GM18867 (cell line): ENCODE measurements around the gene SLC22A2.

Experiments
- ATAC-seq: cut with Tn5 transposase; IDR thresholded peaks from one replicate; pipeline ENCODE4 v1.9.1; 2021; ENCODE audit warnings: mild to moderate bottlenecking, moderate library complexity; ENCODE audit not compliant: unreplicated experiment

Gene SLC22A2

DNA sequence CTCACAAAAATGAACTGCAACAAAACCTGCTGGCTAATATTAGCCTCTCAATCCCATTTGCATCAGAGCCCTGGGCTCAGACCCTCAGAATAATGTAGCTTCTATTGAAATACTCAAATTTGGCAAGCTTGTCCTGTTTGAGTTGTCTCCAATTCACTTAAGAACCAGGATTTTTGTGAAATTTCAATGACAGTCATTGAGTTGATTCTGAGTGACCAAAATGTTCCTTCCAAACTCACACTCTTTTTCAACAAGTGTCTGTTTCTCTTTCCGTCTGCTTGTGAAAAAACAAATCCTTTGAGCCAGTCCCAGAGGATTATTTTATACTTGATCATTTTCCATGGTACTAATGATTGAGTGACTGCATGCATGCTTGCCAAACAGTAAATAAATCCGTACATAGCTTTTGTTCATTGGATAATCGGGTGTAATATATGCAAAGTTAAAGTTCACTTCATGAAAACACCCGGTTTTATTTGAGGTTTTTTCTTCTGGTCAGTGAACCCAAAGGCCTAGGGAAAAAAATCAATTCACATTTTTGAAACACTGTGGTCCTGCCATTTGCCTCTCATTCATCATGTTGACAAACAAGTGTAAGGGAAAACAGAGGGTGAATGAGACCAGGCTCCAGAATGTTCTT lies 16.4 kb upstream of the SLC22A2 start:
- ATAC-seq: no peak

DNA sequence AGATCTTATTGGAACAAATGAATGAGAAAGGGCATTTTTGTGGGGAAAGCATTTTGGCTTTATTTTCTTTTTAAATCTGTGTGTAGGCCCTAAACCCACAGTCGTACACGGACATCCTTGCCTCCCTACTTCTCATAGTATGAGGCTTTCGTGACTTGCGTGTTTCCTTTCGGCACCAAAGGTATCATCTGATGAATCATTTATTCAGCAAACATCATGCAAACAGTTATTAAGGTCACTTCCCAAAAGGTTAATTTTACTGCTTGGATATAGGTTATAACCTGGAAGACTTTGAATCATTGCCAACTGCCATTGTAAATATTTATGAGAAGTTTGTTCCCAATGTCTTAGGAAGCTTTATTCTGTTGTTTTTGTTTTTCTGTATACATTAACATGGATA lies 15.1 kb upstream of the SLC22A2 start:
- no peak for ATAC-seq

DNA sequence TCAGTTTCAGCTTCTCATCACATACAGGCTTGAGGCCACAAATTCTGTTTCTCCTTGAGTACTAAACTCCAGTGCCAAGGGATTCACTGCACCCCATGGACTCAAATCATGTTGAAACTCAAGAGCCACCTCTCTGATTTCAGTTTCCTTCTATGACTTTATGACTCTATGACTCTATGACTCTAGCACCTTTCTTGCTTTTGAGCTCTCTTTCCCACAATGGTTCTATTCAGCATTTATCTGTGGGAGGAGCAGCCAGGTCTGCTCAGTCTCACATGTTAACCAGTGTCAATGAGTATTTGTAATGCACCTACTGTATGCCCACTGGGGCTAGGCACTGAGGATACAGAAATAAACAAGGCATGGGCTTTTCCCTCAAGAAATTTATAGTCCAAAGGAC lies 14.6 kb upstream of the SLC22A2 start:
- no peak for ATAC-seq

DNA sequence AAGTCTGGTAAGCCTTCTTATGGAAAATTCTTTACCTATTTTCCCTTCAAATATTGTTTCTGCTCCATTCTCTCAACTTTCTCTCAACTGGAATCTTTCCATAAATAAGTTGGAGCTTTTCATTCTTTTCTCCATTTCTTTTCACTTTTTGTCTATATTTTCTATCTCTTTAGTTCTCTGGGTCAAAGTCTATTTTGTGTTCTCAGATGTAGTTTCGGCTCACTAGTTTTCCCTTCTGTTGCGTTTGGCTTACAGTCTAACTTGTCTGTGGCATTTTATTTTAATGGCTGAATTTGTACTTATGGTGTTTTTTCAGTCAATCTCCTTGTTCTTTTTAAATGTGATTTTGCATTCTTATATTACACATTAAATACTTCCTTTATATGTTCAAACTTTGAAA lies 14.1 kb upstream of the SLC22A2 start:
- no peak for ATAC-seq

DNA sequence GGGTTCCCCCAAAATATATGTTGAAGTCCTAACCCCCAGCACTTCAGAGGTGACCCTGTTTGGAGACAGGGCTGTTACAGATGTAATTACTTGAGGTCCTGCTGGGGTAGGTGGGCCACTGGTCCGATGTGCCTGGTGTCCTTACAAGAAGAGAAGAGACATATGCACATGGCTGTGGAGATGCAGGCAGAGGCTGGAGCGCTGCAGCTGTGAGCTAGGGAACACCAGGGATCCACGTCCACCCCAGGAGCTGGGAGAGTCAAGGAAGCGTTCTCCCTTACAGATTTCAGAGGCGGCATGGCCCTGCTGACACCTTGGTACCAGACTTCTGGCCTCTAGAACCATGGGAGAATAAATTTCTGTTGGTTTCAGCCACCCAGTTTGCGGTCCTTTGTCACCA lies 11.7 kb upstream of the SLC22A2 start:
- ATAC-seq: no peak

DNA sequence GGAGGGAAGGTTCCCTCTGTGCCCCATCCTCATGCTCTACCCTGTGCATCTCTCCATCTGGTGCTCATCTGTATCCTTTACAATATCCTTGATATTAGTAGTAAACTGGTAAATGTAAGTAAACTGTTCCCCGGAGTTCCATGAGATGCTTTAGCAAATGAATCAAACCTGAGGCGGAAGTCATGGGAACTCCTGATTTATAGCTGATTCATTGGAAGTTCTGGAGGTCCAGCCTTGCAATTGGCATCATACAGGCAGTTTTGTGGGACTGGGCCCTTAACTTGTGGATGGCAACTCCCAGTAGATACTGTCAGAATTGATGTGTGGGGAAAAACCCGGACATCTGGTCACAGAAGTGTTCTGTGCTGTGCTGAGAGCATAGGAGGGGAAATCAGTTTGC lies 11.2 kb upstream of the SLC22A2 start:
- ATAC-seq: no peak

DNA sequence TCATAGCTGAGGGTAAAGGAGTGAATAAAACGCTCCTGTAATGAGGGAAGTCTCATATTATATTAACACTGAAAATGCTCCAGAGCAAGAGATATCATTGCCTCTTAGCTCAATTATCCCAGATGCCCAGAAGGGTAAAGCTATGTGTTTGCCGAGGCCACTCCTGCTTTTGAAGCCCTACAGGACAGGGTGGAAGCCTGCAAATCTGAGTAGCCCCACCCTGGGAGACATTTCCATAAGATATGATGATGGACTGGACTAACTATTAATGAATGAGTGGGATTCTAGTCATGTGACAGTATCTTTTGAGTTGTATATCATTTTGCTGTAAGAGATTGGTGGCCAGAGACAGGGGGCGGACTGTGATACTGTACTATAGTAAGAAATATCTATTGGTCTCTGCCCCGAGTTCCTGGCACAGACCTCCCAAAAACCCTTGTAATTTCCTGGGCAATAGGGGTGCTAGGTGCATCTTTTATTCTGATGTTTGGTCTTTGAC lies 10.5 kb upstream of the SLC22A2 start:
- ATAC-seq: no peak

DNA sequence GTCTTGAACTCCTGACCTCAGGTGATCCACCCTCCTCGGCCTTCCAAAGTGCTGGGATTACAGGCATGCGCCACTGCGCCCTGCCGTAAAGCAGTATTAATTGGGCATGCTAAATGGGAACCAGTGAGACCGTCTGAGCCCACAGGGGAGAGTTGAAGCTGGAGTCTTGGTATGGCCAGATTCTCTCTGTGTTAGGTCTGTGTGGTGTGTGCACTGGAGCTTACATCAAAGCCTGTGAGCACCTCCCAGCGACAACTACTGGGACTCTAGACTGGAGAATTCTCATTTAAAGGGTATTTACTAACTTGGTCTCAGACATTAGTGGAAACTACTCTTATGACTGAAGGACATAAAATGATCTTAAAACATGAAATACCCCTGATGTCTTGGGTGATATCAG lies 8.5 kb upstream of the SLC22A2 start:
- ATAC-seq: no peak

DNA sequence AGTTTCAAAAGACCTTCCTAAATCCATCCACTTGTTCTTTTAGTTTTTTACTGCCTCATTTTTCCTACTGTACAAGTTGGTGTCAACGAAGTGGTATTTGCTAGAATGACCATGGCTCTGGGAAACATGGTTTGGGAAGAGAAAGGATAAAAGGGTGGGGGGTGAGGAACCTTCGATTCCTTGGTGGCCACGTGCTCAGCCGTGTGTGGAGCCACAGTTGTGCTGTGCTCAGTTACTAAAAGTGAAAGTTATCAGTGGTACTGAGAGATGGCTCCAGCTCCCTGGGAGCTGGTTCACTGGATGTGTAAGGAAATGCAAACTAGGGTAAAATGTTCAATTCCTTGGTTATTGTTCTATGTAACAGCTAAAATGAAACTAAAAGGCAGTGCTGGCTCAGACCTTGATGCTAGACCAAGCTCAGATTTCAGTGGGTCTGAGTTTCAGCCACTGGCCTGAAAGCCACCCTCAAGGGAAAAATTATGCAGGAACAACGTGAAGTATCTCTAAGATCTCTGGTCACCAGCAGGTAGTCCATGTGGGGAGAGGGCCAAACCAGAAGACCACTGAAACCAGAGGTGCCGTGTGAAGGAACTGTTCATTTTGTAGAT lies 7.4 kb upstream of the SLC22A2 start:
- ATAC-seq: peak; percentile 73

DNA sequence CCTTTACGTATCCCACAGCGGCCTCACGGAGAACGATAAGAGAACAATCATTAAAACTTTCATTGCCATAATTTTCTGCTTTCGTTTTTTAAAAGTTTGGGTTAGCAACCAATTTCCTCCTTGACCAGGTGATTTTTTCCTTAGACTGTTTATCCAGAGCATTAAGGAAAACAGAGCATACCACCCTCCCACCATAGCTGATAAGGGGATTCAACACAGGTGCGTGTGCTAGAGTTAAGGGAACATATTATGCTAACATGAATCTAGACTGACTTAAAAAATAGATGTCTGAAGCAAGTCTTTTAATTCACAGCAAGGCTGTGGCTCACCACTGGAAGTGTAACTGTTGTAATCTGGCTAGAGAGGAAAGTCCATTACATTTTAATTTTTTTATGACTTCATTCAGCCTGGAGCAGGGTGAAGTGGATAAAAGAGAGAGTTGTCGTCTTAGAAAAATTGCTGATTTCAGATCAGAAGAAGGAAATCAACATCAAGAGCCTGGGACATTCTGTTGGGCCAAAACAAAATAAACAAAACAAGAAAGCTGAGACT lies 5.5 kb upstream of the SLC22A2 start:
- no peak for ATAC-seq

DNA sequence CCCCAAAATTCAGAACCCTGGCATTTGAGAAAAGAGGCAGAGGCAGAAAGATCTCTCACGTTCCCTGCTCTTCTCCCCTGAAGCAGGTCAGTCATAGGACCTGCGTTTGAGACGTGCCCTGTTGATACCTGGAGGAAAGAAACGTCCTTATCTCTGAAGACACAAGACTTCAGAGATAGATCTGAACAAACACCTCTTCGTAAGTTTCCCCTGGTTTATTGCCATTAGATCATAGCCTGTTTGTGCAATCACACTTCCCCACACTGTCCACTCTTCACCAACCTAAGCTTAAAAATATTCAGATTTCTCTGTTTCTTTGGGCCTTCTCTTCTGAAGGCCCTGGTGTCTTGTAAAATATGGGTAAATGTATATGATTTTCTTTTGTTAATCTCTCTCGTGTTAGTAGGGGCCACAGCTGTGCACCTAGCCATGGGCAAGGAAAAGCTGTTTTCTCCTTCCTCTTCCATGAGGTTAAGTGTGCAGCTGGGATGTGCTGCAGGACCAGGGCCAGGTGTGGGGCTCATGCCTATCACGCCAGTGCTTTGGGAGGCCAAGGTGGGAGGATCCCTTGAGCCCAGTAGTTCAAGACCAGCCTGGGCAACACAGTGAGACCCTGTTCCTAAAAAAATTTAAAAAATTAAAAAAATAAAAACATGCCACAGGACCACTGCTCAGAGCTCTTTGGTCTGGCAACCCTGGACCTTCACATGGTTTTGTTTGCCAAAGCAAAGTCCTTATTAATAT lies 4.7 kb upstream of the SLC22A2 start:
- no peak for ATAC-seq

DNA sequence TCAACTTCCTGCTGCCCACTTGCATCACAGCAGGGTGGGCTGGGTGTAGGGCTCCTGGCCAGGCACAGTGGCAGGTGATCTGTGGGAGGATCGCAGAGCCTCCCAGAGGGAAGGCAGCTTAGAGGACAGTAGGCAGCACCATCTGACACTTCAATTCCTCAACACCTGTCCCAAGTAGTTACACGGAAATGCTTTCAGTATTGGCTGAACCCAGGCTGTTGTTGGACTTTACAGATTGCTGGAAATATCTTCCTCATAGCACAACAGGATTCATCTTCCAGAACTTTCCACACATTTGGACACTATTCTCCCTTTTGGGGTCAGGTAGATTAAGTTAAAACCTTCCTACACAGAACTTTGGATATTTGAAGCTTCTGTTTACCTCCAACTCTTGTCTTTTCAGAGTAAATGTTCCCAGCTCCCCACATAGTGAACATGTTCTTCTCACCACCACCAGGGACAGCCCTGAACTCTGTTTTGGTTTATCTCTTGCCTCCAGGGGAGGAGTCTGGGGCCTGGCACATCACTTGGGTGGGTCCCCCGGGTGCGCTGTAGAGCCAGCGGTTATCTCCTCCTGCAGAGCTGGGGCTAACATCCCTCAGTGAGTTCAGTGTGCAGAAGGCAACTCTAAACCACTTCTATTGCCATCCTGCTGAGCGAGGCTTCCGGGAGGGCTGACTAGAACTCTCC lies 3.5 kb upstream of the SLC22A2 start:
- ATAC-seq: no peak

DNA sequence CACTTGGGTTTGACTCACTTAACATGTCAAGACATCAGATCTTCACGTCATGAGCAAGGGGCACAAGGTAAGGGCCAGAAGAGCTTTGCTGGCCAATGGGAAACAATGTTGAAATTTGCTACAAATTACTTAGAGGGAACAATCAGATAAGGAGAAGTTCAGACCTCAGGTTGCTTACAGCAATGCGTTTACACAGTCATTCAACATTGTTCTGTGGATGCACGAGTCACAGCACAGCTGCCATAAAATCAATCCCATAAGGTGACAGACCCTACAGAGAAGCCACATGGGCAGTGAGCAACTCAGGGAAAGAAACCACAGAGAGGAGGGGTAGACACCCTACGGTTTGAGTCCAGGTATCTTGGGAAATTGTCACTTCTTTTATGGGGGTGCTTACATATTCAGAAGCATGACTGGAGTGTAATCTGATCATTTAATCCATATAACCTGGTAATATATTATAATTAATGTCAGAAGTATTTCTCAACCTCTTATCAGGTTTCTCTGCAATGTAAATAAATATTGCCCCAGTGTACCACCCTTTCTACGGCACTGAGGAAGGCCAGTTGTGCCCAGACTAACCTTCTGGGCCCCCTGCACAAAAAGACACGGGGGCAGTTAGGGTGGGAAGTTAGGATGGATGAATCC lies 2.3 kb upstream of the SLC22A2 start:
- peak; percentile 9 for ATAC-seq

DNA sequence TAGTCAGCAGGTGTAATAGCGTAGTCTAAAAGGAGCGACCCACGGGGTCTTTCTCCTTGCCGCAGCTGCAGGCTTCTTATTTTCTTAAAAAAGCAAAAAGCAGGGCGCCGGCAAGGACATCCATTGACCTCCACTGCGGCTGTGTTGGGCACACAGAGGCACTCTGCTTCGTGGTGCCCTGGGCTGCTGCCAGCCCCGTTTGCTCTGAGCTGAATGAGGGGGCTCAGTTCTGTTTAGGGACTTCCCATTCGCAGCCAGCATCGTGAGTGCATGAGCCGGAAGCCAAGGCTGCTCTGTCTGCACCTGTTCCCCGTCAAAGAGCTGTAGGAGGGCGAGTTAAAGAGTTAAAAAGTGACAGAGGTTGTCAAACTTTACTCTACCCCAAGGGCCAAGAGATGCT lies 1.7 kb upstream of the SLC22A2 start:
- ATAC-seq: peak; percentile 59

DNA sequence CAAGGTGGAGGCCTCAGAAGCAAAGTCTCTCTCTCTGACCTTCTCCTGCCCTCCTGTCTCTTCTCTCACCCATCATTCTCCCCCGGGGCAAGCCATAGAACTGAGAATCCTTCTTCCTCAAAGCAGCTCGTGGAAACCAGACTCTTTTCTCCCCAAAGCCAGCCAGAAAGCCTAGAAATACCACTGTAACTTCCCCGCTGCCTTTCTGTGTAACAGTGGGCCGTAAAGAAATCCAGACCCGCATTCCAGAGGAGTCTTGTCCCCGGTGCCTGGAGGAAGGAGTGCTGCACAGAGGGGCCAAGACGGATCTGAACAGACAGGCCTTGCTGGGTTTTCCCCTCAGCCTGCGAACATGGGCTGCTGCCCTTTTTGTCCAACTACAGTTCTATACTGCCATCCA lies 977 bp upstream of the SLC22A2 start:
- no peak for ATAC-seq

DNA sequence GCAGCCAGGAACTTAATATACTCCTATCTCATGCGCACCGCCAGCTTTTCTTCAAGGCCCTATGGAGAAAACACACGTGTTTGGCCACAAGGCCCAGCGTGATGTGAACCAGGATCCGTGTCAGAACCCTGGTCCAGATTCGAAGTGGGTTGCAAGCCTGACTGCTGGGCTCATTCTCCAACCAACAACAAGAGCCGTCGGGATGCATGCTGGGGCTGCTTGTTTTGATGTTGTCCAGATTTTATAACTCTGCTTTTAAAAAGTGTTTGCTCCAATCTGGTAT lies 463 bp upstream of the SLC22A2 start:
- ATAC-seq: no peak

DNA sequence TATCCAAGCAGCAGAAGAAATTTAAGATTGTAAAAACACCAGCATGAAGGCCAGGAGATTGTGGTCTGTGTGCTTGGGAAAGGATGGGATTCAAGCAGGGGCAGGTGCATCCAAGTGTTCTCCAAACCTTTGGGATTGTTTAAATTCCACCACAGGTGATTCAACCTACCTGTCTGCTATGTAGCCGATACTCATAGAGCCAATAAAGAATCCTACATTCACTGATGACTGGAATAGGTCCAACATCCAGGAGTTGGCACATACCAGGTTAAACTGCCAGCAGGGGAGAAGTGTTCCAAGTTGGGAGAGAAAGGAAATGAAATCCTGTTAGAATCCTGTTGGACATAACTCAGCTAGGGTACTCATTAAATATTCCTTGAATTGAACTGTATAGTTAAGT lies 2.2 kb downstream of the SLC22A2 start:
- ATAC-seq: no peak

DNA sequence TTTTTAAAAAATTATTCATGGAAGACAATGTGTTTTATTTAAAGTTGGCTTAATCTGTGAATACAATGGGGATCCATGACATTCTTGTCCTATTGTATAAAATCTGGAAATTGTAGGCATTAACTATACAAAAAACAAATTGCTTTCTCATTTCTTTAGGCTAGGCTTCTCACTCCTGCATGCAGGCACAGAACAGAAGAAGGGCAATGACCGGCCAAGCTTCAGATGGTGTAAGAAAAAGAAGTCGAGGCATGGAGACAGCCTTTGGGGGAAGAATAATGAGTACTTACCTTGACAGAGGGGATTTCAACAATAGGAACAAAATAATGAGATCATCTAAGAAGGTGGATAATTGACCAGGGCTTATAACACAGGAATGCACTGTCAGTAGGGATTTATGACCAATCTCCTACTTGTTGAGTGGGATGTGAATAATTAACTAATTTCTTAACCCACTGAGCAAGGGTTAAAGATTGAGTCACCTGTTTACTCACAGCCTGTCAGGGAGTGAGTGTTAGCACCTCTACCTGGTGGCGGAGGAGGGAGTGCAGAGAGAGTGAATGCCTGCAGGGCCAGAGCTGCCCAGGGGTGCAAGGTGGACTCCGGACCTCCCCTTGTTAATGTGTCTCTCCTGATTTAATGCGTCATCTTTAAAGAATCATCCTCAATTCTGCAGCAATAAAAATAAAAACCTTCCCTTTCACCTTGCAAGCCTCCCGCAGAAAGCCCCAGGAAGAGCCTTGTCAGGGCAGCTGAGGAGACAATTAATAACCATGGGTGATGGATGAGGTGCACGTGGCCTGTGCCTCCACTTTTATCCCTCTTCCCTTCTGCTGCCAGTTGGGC lies 3.9 kb downstream of the SLC22A2 start:
- ATAC-seq: peak; percentile 38

DNA sequence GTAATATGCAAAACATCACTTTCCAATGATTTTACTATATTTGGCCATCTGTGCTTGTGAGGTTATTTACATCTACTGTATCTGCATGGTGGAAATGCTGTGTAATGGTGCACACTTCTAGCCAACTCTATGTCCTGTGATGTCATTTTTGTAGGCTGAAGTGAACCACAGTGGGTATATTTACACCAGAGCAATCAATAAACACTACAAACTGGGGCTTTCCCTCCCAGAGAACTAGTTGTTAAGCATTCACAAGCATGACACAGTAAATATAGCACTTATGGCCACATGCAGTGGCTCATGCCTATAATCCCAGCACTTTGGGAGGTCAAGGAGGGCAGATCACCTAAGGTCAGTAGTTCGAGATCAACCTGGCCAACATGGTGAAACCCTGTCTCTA lies 4.9 kb downstream of the SLC22A2 start:
- peak; percentile 59 for ATAC-seq

DNA sequence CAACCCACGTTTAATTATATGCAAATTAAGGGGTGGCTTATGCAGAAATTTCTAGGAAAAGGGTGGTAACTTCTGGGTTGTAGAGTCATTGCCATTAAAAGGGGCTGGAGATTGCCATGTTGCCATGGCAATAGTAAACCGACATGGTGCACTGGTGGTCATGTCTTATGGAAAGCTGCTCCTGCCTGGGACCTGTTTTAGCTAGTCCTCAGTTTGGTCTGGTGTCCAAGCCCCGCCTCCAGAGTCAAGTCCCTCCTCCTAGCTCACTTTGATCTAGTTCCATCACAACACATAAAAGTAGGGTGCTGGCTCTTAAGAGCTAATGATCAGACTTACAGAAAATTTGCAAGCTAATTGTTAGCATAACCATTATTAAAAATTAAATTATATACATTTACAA lies 5.3 kb downstream of the SLC22A2 start:
- no peak for ATAC-seq
